NCI-H2081 treated with DMSO at 0.1 percent for 48 hours (cell line): Measurements from ENCODE around the gene PKMYT1.

Experiments used
- DNase-seq: peaks from one replicate; lab custom pipeline; 2025; lab: John Stamatoyannopoulos, UW

Gene PKMYT1

GRCh38 chr16:2973605-2974318, 6.5 kb downstream of the PKMYT1 start:
- DNase-seq: no peak

- no peak for DNase-seq
Observed at GRCh38 chr16:2973093-2973492, 7.2 kb downstream of the PKMYT1 start.

GRCh38 chr16:2971985-2972784, 8.1 kb downstream of the PKMYT1 start:
- DNase-seq: no peak

- no peak for DNase-seq
Observed at GRCh38 chr16:2971134-2971984, 8.9 kb downstream of the PKMYT1 start.

GRCh38 chr16:2970563-2970962, 9.7 kb downstream of the PKMYT1 start:
- no peak for DNase-seq

GRCh38 chr16:2969545-2970521, 10.4 kb downstream of the PKMYT1 start:
- DNase-seq: no peak

- DNase-seq: peak; percentile 56
Observed at GRCh38 chr16:2968738-2969544, 11.3 kb downstream of the PKMYT1 start, which contains the start of gene PAQR4. PAQR4 (plus strand) TSS chr16:2969348; CDS start chr16:2969675, 327 bp downstream.

- DNase-seq: no peak
Observed at GRCh38 chr16:2968368-2968737, 11.9 kb downstream of the PKMYT1 start.

- DNase-seq: no peak
Observed at GRCh38 chr16:2967721-2968161, 12.5 kb downstream of the PKMYT1 start.

- DNase-seq: no peak
Observed at GRCh38 chr16:2967211-2967631, 13.0 kb downstream of the PKMYT1 start.

- no peak for DNase-seq
Observed at GRCh38 chr16:2966808-2967191, 13.4 kb downstream of the PKMYT1 start.

GRCh38 chr16:2966043-2966807, 14.0 kb downstream of the PKMYT1 start:
- no peak for DNase-seq

- DNase-seq: no peak
Observed at GRCh38 chr16:2964475-2965336, 15.5 kb downstream of the PKMYT1 start.

GRCh38 chr16:2963723-2964474, 16.3 kb downstream of the PKMYT1 start, which contains the start of gene KREMEN2:
KREMEN2 (plus strand) TSS chr16:2964275; CDS start chr16:2964521, 246 bp downstream.
- no peak for DNase-seq

GRCh38 chr16:2963074-2963722, 17.0 kb downstream of the PKMYT1 start:
- DNase-seq: no peak

- DNase-seq: no peak
Observed at GRCh38 chr16:2962334-2963073, 17.7 kb downstream of the PKMYT1 start.
